ENCODE data around the gene EFCAB6. TPM values are rescaled to one million over a fixed set of nuclear protein-coding genes. Genes with fewer than 3 reads are reported as not detected.

EFCAB6 gene
- total and polyA plus RNA-seq, 10 of the 15 experiments (the other 5 are each of a cell fraction or from before 2014, with no cell fraction given) = 0.05 to 0.42 (median 0.19) TPM

DNA sequence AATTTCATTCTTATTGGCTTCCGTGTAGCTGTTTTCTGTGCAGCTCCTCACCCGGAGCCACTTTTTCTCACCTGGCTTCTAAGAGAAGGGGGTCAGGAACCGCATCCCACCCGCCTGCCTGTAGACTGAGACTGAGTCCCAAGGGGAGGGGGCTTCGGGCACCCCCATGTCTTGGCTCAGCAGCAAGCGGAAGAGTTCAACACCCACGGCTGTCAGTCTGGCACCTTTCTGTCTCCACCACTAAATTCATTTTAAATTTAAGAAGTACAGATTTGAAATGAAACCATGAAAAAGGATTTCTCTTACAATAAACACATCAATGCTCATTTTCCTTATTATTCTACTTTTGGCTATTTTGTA, 66.7 kb downstream of the EFCAB6 start:
- Histone ChIP-seq H3K79me2 (ENCODE audit: control insufficient read depth, insufficient read depth, low read length) (no peaks in the 10 kb centered on the region), H4K20me1 (ENCODE audit: control insufficient read depth, insufficient read depth) (no peaks in the 10 kb centered on the region), H3K4me2 (ENCODE audit: control insufficient read depth, insufficient read depth) (no peak overlapping the region), H3K27ac (ENCODE audit: control insufficient read depth, insufficient read depth) (no peak overlapping the region), H3K27me3 (replicated peaks in 1 of 2; ENCODE audit: control insufficient read depth in 2 of 2, insufficient read depth in 2 of 2, low read length in 1 of 2) (no peaks in the 10 kb centered on the region), H3K9me3 (replicated peaks; ENCODE audit: control insufficient read depth, insufficient read depth, low read length) (no peaks in the 10 kb centered on the region), H3K36me3 (ENCODE audit: control insufficient read depth in 2 of 2, insufficient read depth in 2 of 2, low read length in 1 of 2) (no peaks in the 10 kb centered on the region), H3K9ac (ENCODE audit: control insufficient read depth, insufficient read depth, low read length) (no peak overlapping the region), H3K4me3 (no peak overlapping the region), H3K4me1 (ENCODE audit: control insufficient read depth, insufficient read depth, low read length) (no peaks in the 10 kb centered on the region), H2AFZ (ENCODE audit: control insufficient read depth, low read depth, low read length) (no peak overlapping the region)
- DNase-seq (ENCODE audit: low read depth, low spot score) (no peak), ATAC-seq (no peak), FAIRE-seq (no peak)
- WGBS (ENCODE audit: insufficient coverage, insufficient replicate concordance, low lambda C conversion rate, missing lambda C conversion rate) = 31% methylated on average over 7 of the region's 7 CpGs
- no TSS peak for BruUV-seq (replicated peaks)
- intact Hi-C loops (cut with micrococcal nuclease; ENCODE audit: unreplicated experiment) (loop anchor here (10.0 kb wide), 1 partner anchor 139 kb away; no protein-coding TSS in a partner anchor), in situ Hi-C loops (cut with MboI) (no loop called here)
- ChIA-PET RAD21 (ENCODE audit: unreplicated experiment) (interaction anchor here (1.3 kb wide), 1 partner anchor 81 kb away, joined by 5 read pairs; no protein-coding TSS in a partner anchor), CTCF (no interaction called here), SMC1A (ENCODE audit: uncharacterized antibody, unreplicated experiment) (interaction anchor here (1.6 kb wide), 1 partner anchor 11 kb away, joined by 3 read pairs; no protein-coding TSS in a partner anchor), POLR2A (no interaction called here)
- TF ChIP-seq E2F8 (IDR thresholded peaks at IDR 0.05; ENCODE audit: low read depth, partially characterized antibody) (no peak), LARP7 (IDR thresholded peaks at IDR 0.05) (no peak), RELA (IDR thresholded peaks at IDR 0.05; ENCODE audit: borderline replicate concordance, partially characterized antibody) (no peak), RFX5 (IDR thresholded peaks at IDR 0.05; ENCODE audit: low read depth, low read length) (no peak), HDAC6 (IDR thresholded peaks at IDR 0.05; ENCODE audit: unreplicated experiment) (no peak), ZBTB4 (CRISPR knock-in tag; IDR thresholded peaks at IDR 0.05) (no peak), PAX5 (IDR thresholded peaks at IDR 0.05; ENCODE audit: borderline replicate concordance, low read depth, low read length) (no peak), POLR2A (IDR thresholded peaks at IDR 0.05; ENCODE audit: low read depth, low read length) (no peak), BMI1 (IDR thresholded peaks at IDR 0.05; ENCODE audit: borderline replicate concordance) (no peak)
- TF ChIP-seq, protein P1, sequence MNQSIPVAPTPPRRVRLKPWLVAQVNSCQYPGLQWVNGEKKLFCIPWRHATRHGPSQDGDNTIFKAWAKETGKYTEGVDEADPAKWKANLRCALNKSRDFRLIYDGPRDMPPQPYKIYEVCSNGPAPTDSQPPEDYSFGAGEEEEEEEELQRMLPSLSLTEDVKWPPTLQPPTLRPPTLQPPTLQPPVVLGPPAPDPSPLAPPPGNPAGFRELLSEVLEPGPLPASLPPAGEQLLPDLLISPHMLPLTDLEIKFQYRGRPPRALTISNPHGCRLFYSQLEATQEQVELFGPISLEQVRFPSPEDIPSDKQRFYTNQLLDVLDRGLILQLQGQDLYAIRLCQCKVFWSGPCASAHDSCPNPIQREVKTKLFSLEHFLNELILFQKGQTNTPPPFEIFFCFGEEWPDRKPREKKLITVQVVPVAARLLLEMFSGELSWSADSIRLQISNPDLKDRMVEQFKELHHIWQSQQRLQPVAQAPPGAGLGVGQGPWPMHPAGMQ (IDR thresholded peaks at IDR 0.05; ENCODE audit: borderline replicate concordance) = no peak
- TF ChIP-seq, protein P2, sequence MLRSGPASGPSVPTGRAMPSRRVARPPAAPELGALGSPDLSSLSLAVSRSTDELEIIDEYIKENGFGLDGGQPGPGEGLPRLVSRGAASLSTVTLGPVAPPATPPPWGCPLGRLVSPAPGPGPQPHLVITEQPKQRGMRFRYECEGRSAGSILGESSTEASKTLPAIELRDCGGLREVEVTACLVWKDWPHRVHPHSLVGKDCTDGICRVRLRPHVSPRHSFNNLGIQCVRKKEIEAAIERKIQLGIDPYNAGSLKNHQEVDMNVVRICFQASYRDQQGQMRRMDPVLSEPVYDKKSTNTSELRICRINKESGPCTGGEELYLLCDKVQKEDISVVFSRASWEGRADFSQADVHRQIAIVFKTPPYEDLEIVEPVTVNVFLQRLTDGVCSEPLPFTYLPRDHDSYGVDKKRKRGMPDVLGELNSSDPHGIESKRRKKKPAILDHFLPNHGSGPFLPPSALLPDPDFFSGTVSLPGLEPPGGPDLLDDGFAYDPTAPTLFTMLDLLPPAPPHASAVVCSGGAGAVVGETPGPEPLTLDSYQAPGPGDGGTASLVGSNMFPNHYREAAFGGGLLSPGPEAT (IDR thresholded peaks at IDR 0.05; ENCODE audit: low read depth) = no peak
- TF ChIP-seq, protein P3, sequence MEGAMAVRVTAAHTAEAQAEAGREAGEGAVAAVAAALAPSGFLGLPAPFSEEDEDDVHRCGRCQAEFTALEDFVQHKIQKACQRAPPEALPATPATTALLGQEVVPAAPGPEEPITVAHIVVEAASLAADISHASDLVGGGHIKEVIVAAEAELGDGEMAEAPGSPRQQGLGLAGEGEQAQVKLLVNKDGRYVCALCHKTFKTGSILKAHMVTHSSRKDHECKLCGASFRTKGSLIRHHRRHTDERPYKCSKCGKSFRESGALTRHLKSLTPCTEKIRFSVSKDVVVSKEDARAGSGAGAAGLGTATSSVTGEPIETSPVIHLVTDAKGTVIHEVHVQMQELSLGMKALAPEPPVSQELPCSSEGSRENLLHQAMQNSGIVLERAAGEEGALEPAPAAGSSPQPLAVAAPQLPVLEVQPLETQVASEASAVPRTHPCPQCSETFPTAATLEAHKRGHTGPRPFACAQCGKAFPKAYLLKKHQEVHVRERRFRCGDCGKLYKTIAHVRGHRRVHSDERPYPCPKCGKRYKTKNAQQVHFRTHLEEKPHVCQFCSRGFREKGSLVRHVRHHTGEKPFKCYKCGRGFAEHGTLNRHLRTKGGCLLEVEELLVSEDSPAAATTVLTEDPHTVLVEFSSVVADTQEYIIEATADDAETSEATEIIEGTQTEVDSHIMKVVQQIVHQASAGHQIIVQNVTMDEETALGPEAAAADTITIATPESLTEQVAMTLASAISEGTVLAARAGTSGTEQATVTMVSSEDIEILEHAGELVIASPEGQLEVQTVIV (IDR thresholded peaks at IDR 0.05; ENCODE audit: borderline replicate concordance, partially characterized antibody) = no peak

Measured in GM12878 (cell line).